Mesendoderm (in vitro differentiated cells): ENCODE results near the gene CTNNA3.

Source experiments
- DNase-seq: peaks from one replicate; pipeline ENCODE4 v3.0.0; 2013
- H2AK5ac ChIP-seq: 2 replicates; pipeline ENCODE4 v1.6.1; 2013; ENCODE audit warnings: low read length, inconsistent platforms
- H2BK120ac ChIP-seq: 2 replicates; pipeline ENCODE4 v1.6.1; 2013; ENCODE audit warnings: low read depth, mild to moderate bottlenecking, low read length, moderate library complexity, mixed read lengths
- H2BK15ac ChIP-seq: replicated peaks from 2 replicates; pipeline ENCODE4 v1.6.1; 2013; ENCODE audit warnings: low read depth, mild to moderate bottlenecking, moderate library complexity
- H2BK5ac ChIP-seq: 2 replicates; pipeline ENCODE4 v1.6.1; 2013; ENCODE audit warnings: low read length, inconsistent platforms
- H3K18ac ChIP-seq: 2 replicates; pipeline ENCODE4 v1.6.1; 2013; ENCODE audit warnings: mild to moderate bottlenecking, low read length, mixed read lengths
- H3K23ac ChIP-seq: one replicate; pipeline ENCODE4 v1.6.1; 2013; ENCODE audit warnings: low read length
- H3K27ac ChIP-seq: 2 replicates; pipeline ENCODE4 v1.5.1; 2013; ENCODE audit warnings: low read depth, mild to moderate bottlenecking, inconsistent platforms, low read length, moderate library complexity
- H3K27me3 ChIP-seq: 2 replicates; pipeline ENCODE4 v1.6.1; 2013; ENCODE audit warnings: low read length, control low read depth, mild to moderate bottlenecking, inconsistent platforms; ENCODE audit not compliant: insufficient read depth, poor library complexity
- H3K36me3 ChIP-seq: 2 replicates; pipeline ENCODE4 v1.6.1; 2013; ENCODE audit warnings: low read length, inconsistent platforms; ENCODE audit not compliant: control insufficient read depth, insufficient read depth
- H3K4ac ChIP-seq: one replicate; pipeline ENCODE4 v1.6.1; 2013; ENCODE audit warnings: low read depth, mild to moderate bottlenecking, low read length, moderate library complexity
- H3K4me1 ChIP-seq: 2 replicates; pipeline ENCODE4 v1.6.1; 2013; ENCODE audit warnings: low read depth, low read length, inconsistent platforms; ENCODE audit not compliant: control insufficient read depth
- H3K4me2 ChIP-seq: 2 replicates; pipeline ENCODE4 v1.6.1; 2013; ENCODE audit warnings: low read length
- H3K4me3 ChIP-seq: 2 replicates; pipeline ENCODE4 v1.5.1; 2013; ENCODE audit warnings: mild to moderate bottlenecking, low read length
- H3K56ac ChIP-seq: one replicate; pipeline ENCODE4 v1.6.1; 2013; ENCODE audit warnings: low read length
- H3K79me1 ChIP-seq: 2 replicates; pipeline ENCODE4 v1.6.1; 2013; ENCODE audit warnings: low read length, inconsistent platforms
- H3K79me2 ChIP-seq: 2 replicates; pipeline ENCODE4 v1.6.1; 2013; ENCODE audit warnings: mild to moderate bottlenecking, low read length; ENCODE audit not compliant: control insufficient read depth, insufficient read depth
- H3K9ac ChIP-seq: 2 replicates; pipeline ENCODE4 v1.6.1; 2013; ENCODE audit warnings: low read length, inconsistent platforms
- H4K5ac ChIP-seq: one replicate; pipeline ENCODE4 v1.6.1; 2013; ENCODE audit warnings: low read length
- H4K8ac ChIP-seq: one replicate; pipeline ENCODE4 v1.6.1; 2013; ENCODE audit warnings: low read depth, mild to moderate bottlenecking, control low read depth, low read length, moderate library complexity
- WGBS: extraction: QIAGEN DNeasy Blood & Tissue Kit; methylation state at CpG from one replicate; pipeline ENCODE4 v1.1.7; 2013; ENCODE audit warnings: low lambda C conversion rate, missing lambda C conversion rate; ENCODE audit not compliant: insufficient coverage; ENCODE audit errors: extremely low coverage; 5-methylcytosine and 5-hydroxymethylcytosine counted together

The CTNNA3 gene

GRCh38 chr10:66257801-66258200 lies 1438.2 kb downstream of the CTNNA3 start:
- Histone ChIP-seq H3K27ac (no peak overlapping the region), H3K9ac (no peak overlapping the region), H4K5ac (no peak overlapping the region), H3K27me3 (no peaks in the 10 kb centered on the region), H3K79me1 (no peaks in the 10 kb centered on the region), H3K36me3 (no peaks in the 10 kb centered on the region), H3K18ac (no peak overlapping the region), H3K4me2 (no peak overlapping the region), H2AK5ac (no peak overlapping the region), H3K4me3 (no peak overlapping the region), H3K79me2 (no peaks in the 10 kb centered on the region), H3K4me1 (no peaks in the 10 kb centered on the region), H2BK15ac (no peak overlapping the region), H3K23ac (no peak overlapping the region), H3K4ac (no peak overlapping the region), H2BK5ac (no peak overlapping the region), H2BK120ac (no peak overlapping the region), H3K56ac (no peak overlapping the region), H4K8ac (no peak overlapping the region)
- no CpG with 5 or more reads among the region's 1 CpG for WGBS
- DNase-seq: no peak

- Histone ChIP-seq H2BK15ac (no peak overlapping the region), H3K79me1 (no peaks in the 10 kb centered on the region), H3K4me3 (no peak overlapping the region), H4K8ac (no peak overlapping the region), H3K9ac (no peak overlapping the region), H3K27ac (no peak overlapping the region), H2BK120ac (no peak overlapping the region), H3K23ac (no peak overlapping the region), H2BK5ac (no peak overlapping the region), H3K36me3 (no peaks in the 10 kb centered on the region), H3K79me2 (no peaks in the 10 kb centered on the region), H3K4me1 (no peaks in the 10 kb centered on the region), H3K4me2 (no peak overlapping the region), H4K5ac (no peak overlapping the region), H3K56ac (no peak overlapping the region), H3K18ac (no peak overlapping the region), H3K4ac (no peak overlapping the region), H2AK5ac (no peak overlapping the region), H3K27me3 (no peaks in the 10 kb centered on the region)
- DNase-seq: no peak
These were observed 1443.0 kb downstream of the CTNNA3 start for GRCh38 chr10:66252986-66253385.

GRCh38 chr10:66246177-66246576 lies 1449.8 kb downstream of the CTNNA3 start:
- no peak overlapping the region for H3K56ac ChIP-seq
- no peak overlapping the region for H3K4ac ChIP-seq
- H4K8ac ChIP-seq: no peak overlapping the region

GRCh38 chr10:66244953-66245352 lies 1451.0 kb downstream of the CTNNA3 start:
- H3K79me1 ChIP-seq: no peaks in the 10 kb centered on the region
- no peak overlapping the region for H3K27ac ChIP-seq
- H3K4ac ChIP-seq: no peak overlapping the region
- no peak overlapping the region for H3K18ac ChIP-seq
- H3K56ac ChIP-seq: no peak overlapping the region
- DNase-seq: no peak
- no peaks in the 10 kb centered on the region for H3K4me1 ChIP-seq
- no peak overlapping the region for H3K23ac ChIP-seq
- no peak overlapping the region for H2AK5ac ChIP-seq
- no peak overlapping the region for H3K4me2 ChIP-seq
- no peak overlapping the region for H4K8ac ChIP-seq
- H3K4me3 ChIP-seq: no peak overlapping the region
- H2BK15ac ChIP-seq: no peak overlapping the region
- no peak overlapping the region for H4K5ac ChIP-seq
- H2BK5ac ChIP-seq: no peak overlapping the region
- H3K79me2 ChIP-seq: no peaks in the 10 kb centered on the region
- no peak overlapping the region for H2BK120ac ChIP-seq
- WGBS: no CpG with 5 or more reads among the region's 4 CpGs
- no peak overlapping the region for H3K9ac ChIP-seq
- no peaks in the 10 kb centered on the region for H3K36me3 ChIP-seq
- no peaks in the 10 kb centered on the region for H3K27me3 ChIP-seq

More at GRCh38 chr10:66246177-66246576, 1449.8 kb downstream of the CTNNA3 start:
- Histone ChIP-seq H3K23ac (no peak overlapping the region), H4K5ac (no peak overlapping the region), H3K4me3 (no peak overlapping the region), H3K79me2 (no peaks in the 10 kb centered on the region), H2AK5ac (no peak overlapping the region), H3K36me3 (no peaks in the 10 kb centered on the region), H2BK15ac (no peak overlapping the region), H3K79me1 (no peaks in the 10 kb centered on the region), H3K27ac (no peak overlapping the region), H3K27me3 (no peaks in the 10 kb centered on the region), H3K4me2 (no peak overlapping the region), H2BK120ac (no peak overlapping the region), H2BK5ac (no peak overlapping the region), H3K18ac (no peak overlapping the region), H3K4me1 (no peaks in the 10 kb centered on the region), H3K9ac (no peak overlapping the region)
- WGBS: no CpG with 5 or more reads among the region's 1 CpG
- DNase-seq: no peak

- Histone ChIP-seq H3K4me3 (no peak overlapping the region), H3K18ac (no peak overlapping the region), H4K5ac (no peak overlapping the region), H3K23ac (no peak overlapping the region), H3K36me3 (no peaks in the 10 kb centered on the region), H3K9ac (no peak overlapping the region), H3K27me3 (no peaks in the 10 kb centered on the region), H4K8ac (no peak overlapping the region), H3K4me1 (no peaks in the 10 kb centered on the region), H3K56ac (no peak overlapping the region), H3K4ac (no peak overlapping the region), H2AK5ac (no peak overlapping the region), H3K4me2 (no peak overlapping the region), H2BK5ac (no peak overlapping the region), H3K79me1 (no peaks in the 10 kb centered on the region), H2BK15ac (no peak overlapping the region), H3K27ac (no peak overlapping the region), H2BK120ac (no peak overlapping the region), H3K79me2 (no peaks in the 10 kb centered on the region)
- no CpG with 5 or more reads among the region's 1 CpG for WGBS
- peak; percentile 18 for DNase-seq
These were observed 1453.1 kb downstream of the CTNNA3 start for GRCh38 chr10:66242885-66243284.

- Histone ChIP-seq H3K79me2 (no peaks in the 10 kb centered on the region), H3K27me3 (no peaks in the 10 kb centered on the region), H3K18ac (no peak overlapping the region), H2BK5ac (no peak overlapping the region), H3K4me1 (no peaks in the 10 kb centered on the region), H3K4me2 (no peak overlapping the region), H3K9ac (no peak overlapping the region), H3K79me1 (no peaks in the 10 kb centered on the region), H2BK15ac (no peak overlapping the region), H3K56ac (no peak overlapping the region), H3K4me3 (no peak overlapping the region), H2BK120ac (no peak overlapping the region), H3K36me3 (no peaks in the 10 kb centered on the region), H2AK5ac (no peak overlapping the region), H3K27ac (no peak overlapping the region), H4K8ac (no peak overlapping the region), H3K4ac (no peak overlapping the region), H4K5ac (no peak overlapping the region), H3K23ac (no peak overlapping the region)
- no peak for DNase-seq
These were observed 1456.9 kb downstream of the CTNNA3 start for GRCh38 chr10:66239062-66239461.
